GM19099 (cell line): ENCODE results near the gene ATRIP.

Source experiments
- POLR2A ChIP-seq: IDR thresholded peaks from 3 replicates; pipeline ENCODE4 v1.6.1; 2011; ENCODE audit warnings: low read depth; ENCODE audit not compliant: insufficient read length; ENCODE audit errors: extremely low read depth

The ATRIP gene

GRCh38 chr3:48415251-48415953 is 31.1 kb upstream of the ATRIP start:
- TF ChIP-seq POLR2A: no peak

DNA sequence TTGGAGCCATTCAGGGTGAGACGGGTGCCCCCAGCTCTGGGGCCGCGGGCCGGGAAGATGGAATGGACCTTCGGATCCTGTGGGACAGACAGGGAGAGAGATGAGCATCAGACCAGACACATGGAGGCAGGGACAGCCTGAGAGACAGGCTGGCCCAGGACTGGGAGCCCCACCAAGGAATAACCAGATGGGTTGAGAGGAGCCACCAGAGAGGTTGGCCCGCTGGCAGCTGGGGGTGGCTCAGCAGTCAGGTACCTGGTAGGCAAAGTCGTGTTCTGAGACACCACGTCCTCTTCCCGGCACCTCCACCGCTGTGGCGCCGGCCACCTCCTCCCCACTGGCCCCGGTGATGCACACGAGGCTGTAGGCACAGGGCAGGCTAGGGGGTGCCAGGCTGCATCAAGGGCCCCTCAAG is 30.4 kb upstream of the ATRIP start:
- TF ChIP-seq POLR2A: no peak

DNA sequence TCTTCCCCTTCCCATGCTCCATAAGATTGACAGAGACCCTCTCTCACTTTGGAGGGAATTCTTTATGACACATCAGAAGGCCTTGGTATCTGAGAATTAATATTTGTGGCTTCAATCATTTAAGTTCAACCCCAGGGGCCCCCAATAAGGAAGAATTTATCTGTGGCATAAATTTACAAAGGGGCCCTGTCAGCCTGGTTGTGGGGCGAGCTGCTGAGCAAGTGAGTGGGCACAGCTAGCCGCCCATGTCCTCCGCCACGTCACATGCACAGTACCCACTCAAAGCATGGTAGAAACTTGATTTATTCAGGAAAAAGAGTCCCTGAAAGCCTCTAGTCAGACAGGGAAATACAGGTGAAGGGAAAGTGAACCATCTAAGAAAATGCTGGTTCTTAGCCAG is 30.0 kb upstream of the ATRIP start:
- no peak for TF ChIP-seq POLR2A

- no peak for TF ChIP-seq POLR2A
Measured at GRCh38 chr3:48417529-48418108, 28.9 kb upstream of the ATRIP start.

DNA sequence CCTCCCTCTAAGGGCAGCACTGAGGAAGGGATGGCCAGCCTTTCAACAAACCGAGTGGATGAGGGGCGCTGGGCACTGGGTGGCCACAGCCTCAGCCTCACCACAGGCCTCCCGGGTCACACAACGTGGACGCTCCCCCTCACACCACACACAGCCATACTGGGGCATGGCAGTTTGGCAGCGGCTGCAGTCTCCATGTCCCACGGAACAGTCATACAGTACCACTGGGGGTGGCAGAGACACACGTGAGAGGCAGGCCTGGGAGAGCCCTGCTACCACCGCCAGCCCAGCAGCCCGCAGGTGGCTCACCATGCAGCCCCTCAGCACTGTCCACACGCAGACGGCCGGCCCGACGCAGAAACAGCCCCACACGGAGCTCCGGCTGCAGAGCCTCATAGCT is 28.4 kb upstream of the ATRIP start:
- no peak for TF ChIP-seq POLR2A

- TF ChIP-seq POLR2A: no peak
Measured at GRCh38 chr3:48418651-48419050, 27.9 kb upstream of the ATRIP start.

DNA sequence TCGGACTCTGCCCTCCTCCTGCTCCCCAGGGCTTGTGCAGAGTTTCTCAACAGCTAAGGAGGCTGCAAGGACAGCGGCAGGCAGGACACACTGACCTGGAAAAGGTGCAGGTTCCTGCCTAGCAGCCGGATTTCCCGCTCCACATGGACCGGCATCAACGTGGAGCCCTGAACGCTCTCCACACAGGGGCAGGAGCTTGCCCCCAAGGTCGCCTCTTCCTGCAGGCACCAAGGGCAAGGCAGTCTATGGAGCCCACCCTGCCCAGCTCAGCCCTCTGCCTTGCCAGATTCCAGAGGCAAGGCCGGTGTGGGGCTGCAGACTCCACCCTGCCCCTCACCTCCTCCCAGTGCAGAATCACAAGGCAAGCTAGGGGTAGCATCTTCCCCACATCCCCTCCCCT is 27.4 kb upstream of the ATRIP start:
- no peak for TF ChIP-seq POLR2A

GRCh38 chr3:48419597-48419996 is 26.9 kb upstream of the ATRIP start:
- no peak for TF ChIP-seq POLR2A

- no peak for TF ChIP-seq POLR2A
Measured at GRCh38 chr3:48420561-48420960, 26.0 kb upstream of the ATRIP start.

DNA sequence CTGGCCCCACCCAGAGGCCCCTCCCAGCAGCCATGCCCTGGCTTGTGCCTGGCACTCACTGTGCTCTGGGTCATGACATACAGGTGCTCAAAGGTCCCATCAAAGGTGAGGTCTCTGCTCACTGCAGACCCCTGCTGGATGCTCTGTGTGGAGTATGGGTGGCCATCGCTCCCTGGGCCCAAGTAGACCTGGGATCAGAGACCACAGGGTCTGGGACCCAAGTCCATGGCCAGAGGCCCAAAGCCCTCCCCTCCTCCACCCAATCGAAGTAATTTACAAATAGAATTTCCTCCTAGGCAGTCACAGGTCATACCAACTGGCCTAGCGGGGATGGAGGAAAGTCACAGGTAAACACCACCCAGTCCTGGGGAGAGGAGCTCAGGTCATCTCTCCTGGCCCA is 24.3 kb upstream of the ATRIP start:
- no peak for TF ChIP-seq POLR2A

- TF ChIP-seq POLR2A: no peak
Measured at GRCh38 chr3:48422681-48423080, 23.9 kb upstream of the ATRIP start.

DNA sequence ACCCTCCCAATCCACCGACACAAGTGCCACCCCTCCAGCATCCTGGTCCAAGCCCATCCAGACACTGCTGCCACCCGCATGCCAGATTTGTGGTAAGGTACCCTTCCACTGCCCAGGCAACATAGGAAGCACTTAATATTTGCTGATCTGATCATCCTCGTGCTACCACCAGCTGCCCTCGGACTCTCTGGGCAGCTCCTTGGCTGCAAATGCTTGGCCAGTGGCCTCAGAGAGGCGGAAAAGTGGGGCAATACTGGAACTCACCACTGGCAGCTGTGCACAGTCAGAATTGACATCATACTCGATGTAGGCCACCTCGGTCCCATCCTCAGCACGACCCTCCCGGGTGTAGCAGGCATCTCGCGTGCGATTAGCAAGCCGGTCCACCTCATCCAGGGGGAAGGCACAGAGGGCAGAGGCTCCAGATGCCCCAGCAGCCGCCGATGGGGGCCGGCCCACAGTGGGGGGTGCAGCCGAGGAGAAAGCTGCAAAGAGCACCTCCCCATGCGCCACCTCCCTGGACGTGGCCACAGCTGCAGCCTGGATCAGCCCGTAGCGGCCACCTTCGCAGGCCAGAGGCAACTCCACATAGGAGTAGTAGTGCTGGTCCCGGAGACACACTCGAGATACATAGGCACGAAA is 23.2 kb upstream of the ATRIP start:
- TF ChIP-seq POLR2A: no peak

- no peak for TF ChIP-seq POLR2A
Measured at GRCh38 chr3:48423883-48424695, 22.4 kb upstream of the ATRIP start.

DNA sequence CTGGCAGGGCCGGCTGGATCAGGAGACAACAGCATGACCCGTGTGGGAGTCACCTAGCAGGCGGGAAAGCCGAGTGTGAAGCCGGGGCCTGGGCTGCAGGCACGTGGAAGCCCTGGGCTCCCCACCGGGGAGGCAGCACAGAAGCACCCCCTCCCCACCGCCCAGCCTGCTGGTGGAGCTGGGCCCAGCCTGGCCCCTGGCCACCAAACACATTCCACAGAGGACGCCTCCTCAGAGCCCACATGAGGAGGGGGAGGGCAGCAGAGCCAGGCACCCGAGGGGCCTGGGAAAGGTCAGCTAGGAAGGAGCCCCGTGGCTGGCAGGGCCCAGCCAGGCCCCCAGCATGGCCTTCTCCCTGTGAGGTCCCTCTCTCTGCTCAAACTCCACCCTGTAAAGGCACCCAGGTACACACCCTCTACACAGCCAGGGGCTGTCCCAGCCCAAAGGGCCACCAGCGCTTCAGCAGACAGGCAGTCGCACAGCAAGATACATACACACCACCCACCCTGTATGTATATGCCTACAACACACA is 21.2 kb upstream of the ATRIP start:
- TF ChIP-seq POLR2A: no peak

DNA sequence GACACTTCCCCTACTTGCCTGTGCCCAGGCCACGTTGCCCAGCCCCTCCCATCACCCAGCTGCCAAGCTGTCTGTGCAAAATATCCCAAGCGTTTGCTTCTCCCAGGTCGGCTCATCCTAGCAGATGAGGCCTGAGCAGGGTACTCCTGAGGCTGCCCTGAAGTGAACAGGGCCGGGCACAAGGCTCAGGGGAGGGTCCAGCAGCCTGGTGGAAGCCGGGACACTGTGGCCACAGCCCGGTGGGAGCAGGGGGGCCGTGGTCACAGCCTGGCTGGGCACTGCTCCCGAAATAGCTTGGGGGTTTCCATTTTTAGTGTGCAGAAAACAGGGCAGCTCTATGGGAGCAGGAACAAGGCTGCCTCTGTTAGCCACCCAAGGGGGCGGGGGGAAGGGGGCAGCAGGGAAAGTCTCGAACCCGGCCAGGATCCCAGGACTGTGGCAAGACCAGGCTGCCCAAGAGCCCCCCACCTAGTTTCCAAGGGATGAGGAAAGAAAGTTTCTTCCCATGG is 20.1 kb upstream of the ATRIP start:
- no peak for TF ChIP-seq POLR2A
